Measurements from ENCODE around the gene ZMIZ1.

The ZMIZ1 gene

GRCh38 chr10:79356104-79356503 is 287.3 kb downstream of the ZMIZ1 start:
- DNase-seq (ENCODE audit: low read depth), result no peak

- DNase-seq (ENCODE audit: low read depth), result no peak
Measured at GRCh38 chr10:79357180-79357579, 288.4 kb downstream of the ZMIZ1 start.

GRCh38 chr10:79358811-79359210 is 290.0 kb downstream of the ZMIZ1 start:
- DNase-seq (ENCODE audit: low read depth), result no peak

- no peak for DNase-seq (ENCODE audit: low read depth)
Measured at GRCh38 chr10:79359816-79360498, 291.2 kb downstream of the ZMIZ1 start.

DNA sequence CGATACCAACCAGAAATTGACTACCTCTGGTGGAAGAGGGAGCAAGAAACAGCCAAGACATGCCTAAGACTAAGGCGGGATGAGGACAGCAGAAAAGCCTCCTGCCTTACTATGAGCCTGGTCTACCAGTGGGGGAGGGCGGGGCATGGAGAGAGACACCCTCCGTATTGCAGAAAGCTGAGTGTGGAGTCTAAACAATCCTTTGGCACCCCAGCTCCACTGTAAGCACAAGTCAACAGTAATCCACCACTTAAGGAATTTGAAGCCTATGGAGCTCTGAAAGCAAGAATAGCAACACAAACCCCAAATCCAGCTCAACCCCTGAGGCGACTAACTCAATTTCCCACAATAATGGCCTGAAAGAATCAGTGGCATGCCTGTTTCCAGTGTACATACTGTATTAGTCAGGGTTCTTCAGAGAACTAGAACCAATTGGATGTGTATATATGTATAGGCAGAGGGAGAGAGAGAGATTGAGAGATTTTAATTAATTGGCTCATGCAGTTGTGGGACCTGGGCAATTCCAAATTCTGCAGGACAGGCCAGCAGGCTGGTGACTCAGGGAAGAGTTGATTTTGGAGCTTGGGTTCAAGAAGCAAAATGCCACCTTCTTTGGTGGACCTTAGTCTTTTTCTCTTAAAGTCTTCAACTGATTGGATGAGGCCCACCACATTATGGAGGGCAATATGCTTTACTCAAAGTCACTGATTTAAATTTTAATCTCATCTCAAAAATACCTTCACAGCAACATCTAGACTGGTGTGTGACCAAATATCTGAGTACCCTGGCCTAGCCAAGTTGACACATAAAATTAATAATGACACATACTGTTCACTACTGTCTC is 292.0 kb downstream of the ZMIZ1 start:
- DNase-seq (ENCODE audit: low read depth), result no peak

DNA sequence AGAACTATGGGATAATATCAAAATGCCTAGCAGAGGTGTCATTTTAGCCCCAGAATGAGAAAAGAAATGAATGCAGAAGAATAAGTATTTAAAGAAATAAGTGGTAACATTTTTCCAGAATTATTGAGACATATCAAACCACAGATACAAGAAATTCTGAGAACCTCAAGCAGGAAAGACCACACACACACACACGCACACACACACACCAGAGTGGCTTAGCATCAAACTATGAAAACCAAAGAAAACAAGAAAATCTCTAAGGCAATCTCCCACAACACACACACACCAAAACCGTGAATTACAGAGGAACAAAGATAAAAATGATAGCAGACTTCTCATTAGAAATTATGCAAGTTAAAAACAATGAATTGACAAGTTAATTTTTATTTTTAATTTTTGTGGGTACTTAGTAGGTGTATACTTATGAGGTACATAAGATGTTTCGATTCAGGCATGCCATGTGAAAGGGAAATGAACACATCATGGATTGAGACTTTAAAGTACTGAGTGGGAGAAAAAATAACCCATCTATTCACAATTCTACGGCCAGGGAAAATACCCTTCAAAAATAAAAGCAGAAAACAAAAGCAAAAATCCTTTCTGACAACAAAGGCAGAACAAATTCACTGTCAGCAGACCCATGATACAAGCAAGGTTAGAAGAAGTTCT is 293.1 kb downstream of the ZMIZ1 start:
- peak; percentile 42 for DNase-seq (ENCODE audit: low read depth)

All from iris pigment epithelial cell (primary cell).